K562 (cell line): ENCODE results near the gene TLE6. TPM values are rescaled to one million over a fixed set of nuclear protein-coding genes. Genes with fewer than 3 reads are reported as not detected.

ENCODE experiments used
- ARID1B ChIP-seq: fragments of 450-650 bp; IDR thresholded peaks from 2 replicates; pipeline ENCODE4 v1.6.1; 2016; ENCODE audit warnings: antibody characterized with exemption, mild to moderate bottlenecking, inconsistent platforms
- GABPB2 ChIP-seq: fragments of 250-450 bp; sonication (Bioruptor Pico); conservative IDR thresholded peaks from 2 replicates; pipeline ENCODE4 v1.5.1; 2021; ENCODE audit warnings: mild to moderate bottlenecking
- MGA ChIP-seq: fragments of 450-650 bp; IDR thresholded peaks from 2 replicates; pipeline ENCODE4 v1.6.1; 2016; ENCODE audit warnings: mild to moderate bottlenecking, moderate library complexity
- NCOA1 ChIP-seq: fragments of 450-650 bp; IDR thresholded peaks from 2 replicates; pipeline ENCODE4 v1.6.1; 2016; ENCODE audit warnings: low read depth
- NFIC ChIP-seq: fragments of 450-650 bp; IDR thresholded peaks from 2 replicates; pipeline ENCODE4 v1.6.1; 2017; ENCODE audit warnings: mild to moderate bottlenecking, inconsistent platforms
- OTX1 ChIP-seq: fragments of 450-650 bp; formaldehyde crosslinking; IDR thresholded peaks from 2 replicates; pipeline ENCODE4 v1.4.0; 2022; ENCODE audit warnings: mild to moderate bottlenecking
- RREB1 ChIP-seq: fragments of 250-450 bp; sonication (Bioruptor Pico); IDR thresholded peaks from 2 replicates; pipeline ENCODE4 v1.4.0; 2020
- WHSC1 ChIP-seq: IDR thresholded peaks from one replicate; pipeline ENCODE4 v1.6.1; 2012; ENCODE audit warnings: low read length, control low read depth, inconsistent platforms
- XRCC3 ChIP-seq: fragments of 450-650 bp; IDR thresholded peaks from 2 replicates; pipeline ENCODE4 v1.6.1; 2017; ENCODE audit warnings: mild to moderate bottlenecking, moderate library complexity
- ZFX ChIP-seq: sonication (generic); formaldehyde crosslinking; IDR thresholded peaks from 2 replicates; pipeline ENCODE4 v1.8.0; 2022; ENCODE audit warnings: mild to moderate bottlenecking, missing genetic modification reagents, moderate library complexity
- ZNF384 ChIP-seq: IDR thresholded peaks from 2 replicates; pipeline ENCODE4 v1.6.1; 2012; ENCODE audit warnings: low read depth, low read length, improper control_type of control experiment
- ZNF76 ChIP-seq: fragments of 250-450 bp; sonication (Bioruptor Pico); IDR thresholded peaks from 2 replicates; pipeline ENCODE4 v1.4.0; 2020; ENCODE audit warnings: mild to moderate bottlenecking, moderate library complexity, borderline replicate concordance
- polyA plus RNA-seq, 8 experiments: library from polyadenylated mRNA; depleted of rRNA in 4 of 8; stranded (reverse) in 5 of 8; unstranded in 3 of 8; fragments of >200 nt; fragmentation: Nextera tagmentation in 2 of 8; fragmentation: Illumina TruSeq in 1 of 8; extraction: Ambion mirVana in 2 of 8; extraction: Trizol in 1 of 8; gene quantifications; 2 replicates each; pipeline versions ENCODE4 v1.2.1 to v1.2.3, GENCODE V29; 2011 to 2014; ENCODE audit warnings: inconsistent platforms in 1 of 8, missing spikeins in 1 of 8
- total RNA-seq, 7 experiments: library from RNA; depleted of rRNA in 6 of 7; stranded (reverse); fragments of >200 nt in 6 of 7; fragmentation: Illumina TruSeq in 2 of 7; extraction: Trizol in 2 of 7; gene quantifications; 2 replicates each; pipeline versions ENCODE4 v1.2.1 to v1.2.3, GENCODE V29; 2011 to 2021; ENCODE audit warnings: low replicate concordance in 1 of 7

Gene TLE6
- total and polyA plus RNA-seq, 9 of the 15 experiments (the other 6 are each of a cell fraction or from before 2014, with no cell fraction given), result 1.1 to 6.1 (median 2.5) TPM

GRCh38 chr19:2974342-2975041 is 2.9 kb upstream of the TLE6 start (continued):
- TF ChIP-seq ZNF384, result peak; percentile 74; the same call in 1 of the 2 replicates
- TF ChIP-seq ARID1B, result peak; percentile 85
- TF ChIP-seq RREB1, result no peak
- no peak for TF ChIP-seq OTX1 (CRISPR knock-in tag)
- TF ChIP-seq ZFX, result no peak
- TF ChIP-seq MGA, result no peak
- TF ChIP-seq GABPB2, result no peak
- TF ChIP-seq XRCC3, result no peak
- TF ChIP-seq WHSC1, result no peak
- TF ChIP-seq ZNF76, result no peak
- peak; percentile 73; the same call in 1 of the 2 replicates for TF ChIP-seq NCOA1
- TF ChIP-seq NFIC, result no peak
